HG02981 (cell line): Measurements from ENCODE around the gene IL6R.
"Not testable (repeated sequence)": the region's sequence is repeated elsewhere in the genome, so short reads cannot be mapped to it uniquely, and the experiment has no call there.

Experiments
- ATAC-seq: cut with Tn5 transposase; IDR thresholded peaks from one replicate; pipeline ENCODE4 v1.9.1; 2021; ENCODE audit warnings: mild to moderate bottlenecking, moderate library complexity; ENCODE audit not compliant: unreplicated experiment

The IL6R gene

DNA sequence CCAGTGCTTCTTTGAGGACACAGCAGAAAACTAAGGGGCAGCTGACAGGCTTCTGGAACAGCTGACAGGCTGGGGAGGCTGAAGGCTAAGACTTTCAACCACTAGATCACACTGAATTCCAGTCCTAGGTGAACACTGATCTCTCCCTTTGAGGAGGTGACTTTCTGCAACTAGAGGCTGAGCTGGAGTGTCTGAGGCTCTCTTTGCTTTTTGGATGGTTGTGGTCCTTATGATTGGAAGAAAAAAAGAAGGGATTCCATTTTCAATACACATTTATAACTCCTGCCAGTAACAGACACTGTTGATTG lies 1.4 kb downstream of the IL6R start:
- no peak for ATAC-seq

DNA sequence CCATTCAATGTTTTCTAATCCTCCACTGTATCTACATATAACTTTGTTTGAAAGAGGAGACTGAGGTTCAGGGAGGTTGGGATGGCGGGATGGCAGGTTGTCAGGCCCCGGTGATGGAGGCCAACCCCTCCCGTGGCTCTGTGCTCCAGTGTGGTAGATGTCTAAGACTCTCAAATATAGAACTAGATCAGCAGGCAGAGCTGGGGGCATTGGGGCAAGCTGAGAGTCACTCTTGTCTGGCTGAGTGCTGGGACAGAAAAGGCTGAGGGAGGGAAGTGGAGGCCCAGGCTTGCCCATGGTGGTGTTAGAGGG lies 1.7 kb downstream of the IL6R start:
- no peak for ATAC-seq

- ATAC-seq: no peak
Measured at GRCh38 chr1:154407198-154408091, 2.3 kb downstream of the IL6R start.

DNA sequence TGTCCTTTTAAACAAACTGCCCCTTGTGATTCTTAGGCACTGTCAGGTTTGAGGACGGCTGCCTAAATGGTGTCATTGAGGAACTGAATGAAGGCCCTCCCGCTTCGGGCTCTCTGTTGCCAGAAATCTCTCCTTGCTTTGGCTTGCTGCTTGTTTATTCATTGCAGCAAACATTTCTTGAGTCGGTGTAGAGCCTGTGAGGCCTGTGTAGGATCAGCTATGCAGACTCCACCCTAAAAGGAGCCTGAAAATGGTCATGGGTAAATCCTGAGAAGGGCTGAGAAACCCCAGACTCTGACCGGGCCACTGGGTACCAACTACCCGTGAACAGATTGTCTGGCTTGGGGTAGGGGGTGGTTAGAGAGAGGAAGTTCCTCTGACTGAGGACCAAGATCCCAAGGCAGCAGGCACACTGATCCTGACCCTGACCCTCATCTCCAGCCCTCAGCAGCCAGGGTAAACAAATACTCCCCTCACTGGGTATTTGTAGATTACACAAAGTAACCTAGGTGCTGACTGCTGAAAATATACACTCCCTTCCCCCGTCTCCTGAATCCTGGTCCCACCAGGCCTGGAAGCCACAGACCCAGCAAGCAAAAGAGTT lies 3.1 kb downstream of the IL6R start:
- ATAC-seq: no peak

DNA sequence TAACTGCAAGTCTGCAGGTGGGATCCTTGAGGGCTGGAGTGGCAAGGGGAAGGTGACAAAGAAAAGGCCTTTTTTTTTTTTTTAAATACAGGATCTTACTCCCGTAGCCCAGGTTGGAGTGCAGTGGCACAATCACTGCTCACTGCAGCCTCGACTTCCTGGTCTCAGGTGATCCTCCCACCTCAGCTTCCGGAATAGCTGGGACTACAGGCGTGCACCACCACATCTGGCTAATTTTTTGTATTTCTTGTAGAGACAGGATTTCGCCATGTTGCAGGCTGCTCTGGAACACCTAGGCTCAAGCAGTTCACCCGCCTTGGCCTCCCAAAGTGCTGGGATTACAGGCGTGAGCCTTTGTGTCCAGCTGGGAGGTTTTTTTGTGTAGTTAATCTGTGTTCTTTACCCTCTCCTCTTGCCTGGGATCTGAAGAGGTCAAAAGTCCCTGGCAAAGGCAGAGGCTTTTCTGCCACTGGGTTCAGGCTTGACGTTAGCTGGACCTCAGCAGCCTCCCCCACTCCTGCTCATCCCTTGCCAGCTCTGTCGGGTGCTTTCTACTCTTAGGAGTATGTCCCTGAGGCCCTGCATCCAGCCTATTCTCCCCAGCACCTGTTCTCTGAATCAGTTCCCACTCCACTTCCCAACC lies 5.2 kb downstream of the IL6R start:
- ATAC-seq: no peak

- no peak for ATAC-seq
Measured at GRCh38 chr1:154411525-154411924, 6.4 kb downstream of the IL6R start.

DNA sequence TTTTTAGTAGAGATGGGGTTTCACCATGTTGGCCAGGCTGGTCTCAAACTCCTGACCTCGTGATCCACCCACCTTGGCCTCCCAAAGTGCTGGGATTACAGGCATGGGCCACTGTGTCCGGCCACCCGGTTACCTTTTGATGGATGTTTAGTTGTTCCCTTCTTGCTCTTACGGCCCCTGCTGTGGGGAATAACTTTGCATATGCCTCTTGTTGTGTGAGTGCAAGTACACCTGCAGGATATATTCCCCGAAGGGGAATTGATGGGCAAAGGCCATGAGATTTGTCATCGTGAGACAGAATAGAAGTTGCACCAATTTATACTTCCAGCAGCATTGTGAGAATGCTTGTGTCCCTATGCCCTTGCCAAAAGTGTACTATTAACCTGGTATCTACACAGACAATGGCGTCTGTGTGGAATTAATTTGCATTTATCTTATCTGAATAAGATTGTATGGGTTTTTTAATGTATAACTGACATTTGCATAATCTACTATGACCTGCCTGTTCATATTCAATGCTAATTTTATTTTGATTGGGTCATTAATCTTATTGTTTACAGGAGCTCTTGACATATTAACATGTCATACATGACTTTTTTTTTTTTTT lies 8.1 kb downstream of the IL6R start:
- ATAC-seq: no peak

DNA sequence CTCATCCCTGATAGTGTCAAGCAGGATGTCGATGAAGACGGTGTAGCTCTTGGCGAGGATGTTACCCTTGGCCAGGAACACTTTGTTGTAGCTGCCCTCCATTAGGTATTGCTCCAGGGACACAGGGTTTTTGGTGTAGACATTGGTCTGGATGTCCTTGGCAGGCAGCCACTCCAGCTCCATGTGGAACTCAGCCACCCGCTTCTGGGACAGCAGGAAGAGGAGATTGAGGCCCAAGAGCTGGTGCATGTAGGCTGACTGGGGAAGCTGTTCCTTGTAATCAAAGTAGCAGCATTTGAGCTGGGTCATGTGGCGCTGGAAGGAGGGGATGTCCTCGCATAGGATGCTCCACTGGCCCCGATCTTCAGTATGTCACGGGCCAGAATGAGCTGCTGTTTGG lies 9.5 kb downstream of the IL6R start:
- no peak for ATAC-seq

DNA sequence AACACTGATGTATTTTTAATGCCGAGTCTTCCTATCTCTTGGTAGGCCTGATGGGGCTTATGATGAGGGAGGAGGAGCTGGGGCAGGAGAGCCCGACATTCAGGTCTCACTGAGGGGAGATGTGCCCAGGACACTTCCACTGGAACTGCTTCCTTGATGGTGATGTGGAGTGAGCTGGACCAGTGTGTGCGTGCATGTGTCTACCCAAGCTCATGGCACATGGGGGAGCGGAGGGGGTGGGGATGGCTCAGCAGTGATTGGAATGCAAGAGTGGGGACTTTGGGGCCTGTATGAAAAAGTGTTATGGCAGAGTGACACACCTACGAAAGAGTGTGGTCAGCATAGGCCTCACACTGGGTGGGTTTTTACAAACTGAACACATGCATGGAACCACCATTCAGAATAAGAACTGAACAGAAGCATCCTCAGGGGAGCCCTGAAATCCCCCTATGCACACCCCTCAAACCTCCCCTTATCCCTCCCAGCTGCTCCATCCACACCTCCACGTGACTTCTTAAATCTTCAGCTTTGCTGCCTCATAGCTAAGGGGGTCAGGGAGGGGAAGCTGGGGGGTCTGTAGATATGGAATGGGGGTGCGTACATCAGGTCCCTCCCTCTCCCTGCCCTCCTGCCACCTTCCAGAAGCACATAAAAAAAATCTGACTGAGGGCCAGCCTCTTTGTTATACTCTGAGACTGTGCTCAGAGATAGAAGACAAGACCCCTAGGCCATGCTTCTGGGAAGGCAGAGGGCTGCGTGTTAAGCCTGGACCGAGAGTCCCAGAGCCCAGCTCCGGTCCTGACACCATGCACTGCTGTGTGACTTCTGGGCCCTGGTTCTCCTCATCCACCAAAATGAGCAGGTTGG lies 11.6 kb downstream of the IL6R start:
- no peak for ATAC-seq

DNA sequence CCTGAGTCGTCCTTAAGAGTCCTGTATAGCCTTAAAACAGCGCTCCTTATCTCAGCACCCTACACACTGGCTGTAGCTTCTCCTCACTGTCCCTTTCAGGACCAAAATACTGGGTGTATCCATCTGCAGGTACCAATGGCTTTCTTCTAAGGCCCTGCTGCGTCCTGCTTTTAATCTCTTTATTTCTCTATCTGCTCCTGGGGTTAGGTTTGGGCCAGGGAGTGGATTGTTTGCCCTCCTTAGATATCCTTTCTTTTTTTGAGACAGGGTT lies 12.1 kb downstream of the IL6R start:
- ATAC-seq: no peak

- no peak for ATAC-seq
Measured at GRCh38 chr1:154418062-154418921, 13.1 kb downstream of the IL6R start.

- ATAC-seq: no peak
Measured at GRCh38 chr1:154418923-154419619, 13.9 kb downstream of the IL6R start.

- no peak for ATAC-seq
Measured at GRCh38 chr1:154419620-154420571, 14.8 kb downstream of the IL6R start.

- ATAC-seq: no peak
Measured at GRCh38 chr1:154420961-154421924, 16.1 kb downstream of the IL6R start.

DNA sequence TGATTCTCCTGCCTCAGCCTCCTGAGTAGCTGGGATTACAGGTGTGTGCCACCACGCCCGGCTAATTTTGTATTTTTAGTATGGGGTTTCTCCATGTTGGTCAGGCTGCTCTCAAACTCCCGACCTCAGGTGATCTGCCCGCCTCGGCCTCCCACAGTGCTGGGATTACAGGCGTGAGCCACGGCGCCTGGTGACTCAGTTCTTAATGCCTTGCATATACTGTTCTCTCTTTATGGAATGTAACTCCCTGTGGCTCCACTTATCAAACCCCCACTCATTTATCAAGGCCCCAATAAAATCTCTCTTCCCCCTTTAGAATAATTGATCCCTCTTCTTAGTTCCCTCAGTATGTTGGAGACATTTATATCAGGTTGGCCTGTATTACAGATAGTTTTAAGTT lies 16.9 kb downstream of the IL6R start:
- not testable (repeated sequence) for ATAC-seq

DNA sequence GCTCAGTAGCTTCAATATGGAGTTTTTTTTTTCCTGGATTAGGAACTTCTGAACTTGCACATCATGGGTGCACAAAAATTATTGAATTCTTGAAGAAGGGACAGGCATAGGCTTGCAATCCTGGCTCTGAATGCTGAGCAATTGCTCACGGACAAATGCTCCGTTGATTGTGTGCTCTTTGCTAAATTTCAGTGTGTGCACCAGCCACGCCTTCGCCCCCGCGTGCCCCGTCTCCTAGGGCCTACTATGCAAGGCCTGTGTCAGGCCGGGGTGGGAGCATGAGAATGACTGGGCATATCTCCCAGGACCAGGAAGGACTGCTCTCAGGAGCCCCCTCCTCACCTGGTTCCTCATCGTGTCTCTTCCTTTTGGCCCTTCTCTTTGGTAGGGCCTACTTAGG lies 17.4 kb downstream of the IL6R start:
- no peak for ATAC-seq

- ATAC-seq: no peak
Measured at GRCh38 chr1:154423304-154423987, 18.3 kb downstream of the IL6R start.
